ENCODE data around the gene ARFGAP3. TPM values are rescaled to one million over a fixed set of nuclear protein-coding genes. Genes with fewer than 3 reads are reported as not detected.

Gene ARFGAP3
- total RNA-seq, 4 donors from 2014 or later: 36.9 to 78.6 (median 52.0) TPM

DNA sequence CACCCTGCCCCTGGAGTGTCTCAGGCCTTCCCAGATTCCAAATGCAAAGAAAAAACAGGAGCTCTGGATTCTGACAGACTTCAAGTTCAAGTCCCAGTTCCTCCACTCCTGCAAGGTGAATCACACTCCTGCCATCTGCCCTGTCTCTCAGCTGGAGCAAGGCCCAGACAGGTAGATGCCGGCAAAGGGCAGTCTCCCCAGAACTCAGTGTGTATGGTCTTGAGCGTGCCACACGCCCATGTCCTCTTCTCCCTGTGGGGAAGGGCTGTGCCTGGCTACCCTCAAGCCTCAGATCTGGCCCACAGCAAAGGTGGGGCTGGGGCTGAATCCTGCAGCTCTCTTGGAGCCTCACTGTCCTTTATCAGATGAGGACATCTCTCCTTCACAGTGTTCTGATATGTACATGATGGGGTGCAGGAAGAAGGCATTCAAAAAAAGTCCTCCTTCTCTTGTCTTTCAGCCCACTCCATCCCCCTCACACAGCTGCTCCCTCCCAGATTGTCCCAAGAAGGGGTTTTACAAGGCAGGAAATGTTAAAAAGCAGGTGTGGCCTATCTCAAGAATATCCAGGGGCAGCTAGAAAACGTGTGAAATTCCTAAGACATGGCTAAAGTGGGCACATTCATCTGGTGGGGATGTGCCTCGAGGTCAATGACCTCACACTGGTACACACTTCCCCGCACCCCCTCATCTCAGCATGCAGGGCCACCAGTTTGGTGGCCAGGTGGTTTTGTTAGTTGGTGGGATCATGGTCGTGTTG is 27.7 kb upstream of the ARFGAP3 start:
- 75 to 76% methylated on average over 4 to 7 of the region's 7 CpGs for WGBS, 2 donors

DNA sequence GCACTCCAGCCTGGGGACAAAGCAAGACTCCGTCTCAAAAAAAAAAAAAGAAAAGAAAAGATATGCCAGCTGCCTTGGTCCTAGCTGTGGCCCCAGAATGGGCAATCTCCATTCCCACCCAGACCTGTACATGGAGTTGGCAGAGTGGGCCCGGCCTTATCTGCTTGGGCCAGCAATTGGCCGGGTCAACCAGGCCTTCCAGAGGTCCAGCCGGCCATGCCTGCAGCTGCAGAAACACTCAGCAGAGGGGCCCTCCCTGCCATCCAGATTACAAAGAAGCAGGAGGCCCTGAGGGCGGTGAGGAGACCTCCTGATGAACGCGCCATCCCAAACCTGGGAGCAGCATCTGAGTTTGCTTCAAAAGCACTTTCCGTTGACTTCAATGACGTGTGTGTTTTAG is 26.9 kb upstream of the ARFGAP3 start:
- no peak for DNase-seq (ENCODE audit: low spot score in 2 of 2)
- 90 to 93% methylated on average over 6 to 9 of the region's 9 CpGs for WGBS, 2 donors
- TF ChIP-seq POLR2A (IDR thresholded peaks at IDR 0.05) (no peak), EP300 (IDR thresholded peaks at IDR 0.05) (no peak)
- TF ChIP-seq, protein P1, sequence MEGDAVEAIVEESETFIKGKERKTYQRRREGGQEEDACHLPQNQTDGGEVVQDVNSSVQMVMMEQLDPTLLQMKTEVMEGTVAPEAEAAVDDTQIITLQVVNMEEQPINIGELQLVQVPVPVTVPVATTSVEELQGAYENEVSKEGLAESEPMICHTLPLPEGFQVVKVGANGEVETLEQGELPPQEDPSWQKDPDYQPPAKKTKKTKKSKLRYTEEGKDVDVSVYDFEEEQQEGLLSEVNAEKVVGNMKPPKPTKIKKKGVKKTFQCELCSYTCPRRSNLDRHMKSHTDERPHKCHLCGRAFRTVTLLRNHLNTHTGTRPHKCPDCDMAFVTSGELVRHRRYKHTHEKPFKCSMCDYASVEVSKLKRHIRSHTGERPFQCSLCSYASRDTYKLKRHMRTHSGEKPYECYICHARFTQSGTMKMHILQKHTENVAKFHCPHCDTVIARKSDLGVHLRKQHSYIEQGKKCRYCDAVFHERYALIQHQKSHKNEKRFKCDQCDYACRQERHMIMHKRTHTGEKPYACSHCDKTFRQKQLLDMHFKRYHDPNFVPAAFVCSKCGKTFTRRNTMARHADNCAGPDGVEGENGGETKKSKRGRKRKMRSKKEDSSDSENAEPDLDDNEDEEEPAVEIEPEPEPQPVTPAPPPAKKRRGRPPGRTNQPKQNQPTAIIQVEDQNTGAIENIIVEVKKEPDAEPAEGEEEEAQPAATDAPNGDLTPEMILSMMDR (IDR thresholded peaks at IDR 0.05): no peak
- peaks cover 0 to 10% (median under 1%) of the 10 kb centered on the region in 4 donors for H3K4me1 ChIP-seq
- H3K4me3 ChIP-seq: no peak overlapping the region
- no peaks in the 10 kb centered on the region for H3K27me3 ChIP-seq
- no peaks in the 10 kb centered on the region for H3K9me3 ChIP-seq
- H3K36me3 ChIP-seq: peaks cover 0 to 100% (median 25%) of the 10 kb centered on the region in 3 donors
- H3K27ac ChIP-seq: no peak overlapping the region

More for the DNA sequence above, 27.7 kb upstream of the ARFGAP3 start:
- peaks cover 0 to 11% (median 4%) of the 10 kb centered on the region in 4 donors for H3K4me1 ChIP-seq
- no peak overlapping the region for H3K4me3 ChIP-seq
- H3K36me3 ChIP-seq: peaks cover 0 to 99% (median 25%) of the 10 kb centered on the region in 3 donors
- H3K27me3 ChIP-seq: no peaks in the 10 kb centered on the region
- DNase-seq (ENCODE audit: low spot score in 2 of 2): no peak
- no peaks in the 10 kb centered on the region for H3K9me3 ChIP-seq
- TF ChIP-seq EP300 (IDR thresholded peaks at IDR 0.05) (no peak), POLR2A (IDR thresholded peaks at IDR 0.05) (no peak)
- TF ChIP-seq, protein P1 (IDR thresholded peaks at IDR 0.05): no peak
- no peak overlapping the region for H3K27ac ChIP-seq

DNA sequence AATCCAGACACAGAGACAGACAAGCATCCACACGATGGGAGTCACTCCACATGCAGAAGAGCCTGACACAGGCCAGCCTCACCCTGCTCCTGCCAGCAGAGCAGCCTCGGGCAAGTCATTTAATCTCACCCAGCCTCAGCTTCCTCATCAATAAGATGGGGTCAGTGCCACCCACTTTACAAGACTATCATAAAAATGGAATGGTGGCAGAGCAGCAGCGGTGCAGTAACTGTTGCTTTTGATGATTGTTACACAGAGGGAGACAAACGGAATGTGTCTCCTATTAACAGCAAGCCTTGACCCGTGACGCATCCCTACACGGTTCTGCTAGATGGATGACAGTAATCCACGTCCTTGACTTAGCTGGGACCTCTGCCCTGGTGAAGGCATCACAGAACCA is 26.0 kb upstream of the ARFGAP3 start:
- Histone ChIP-seq H3K27ac (no peak overlapping the region), H3K4me1 (peaks cover 0 to 1% (median 0%) of the 10 kb centered on the region in 4 donors), H3K27me3 (no peaks in the 10 kb centered on the region), H3K4me3 (no peak overlapping the region), H3K36me3 (peaks cover 0 to 100% (median 28%) of the 10 kb centered on the region in 3 donors), H3K9me3 (no peaks in the 10 kb centered on the region)
- TF ChIP-seq EP300 (IDR thresholded peaks at IDR 0.05) (no peak), POLR2A (IDR thresholded peaks at IDR 0.05) (no peak)
- TF ChIP-seq, protein P1 (IDR thresholded peaks at IDR 0.05): no peak
- WGBS, 2 donors: 83 to 84% methylated on average over 8 of the region's 8 CpGs
- no peak for DNase-seq (ENCODE audit: low spot score in 2 of 2)

DNA sequence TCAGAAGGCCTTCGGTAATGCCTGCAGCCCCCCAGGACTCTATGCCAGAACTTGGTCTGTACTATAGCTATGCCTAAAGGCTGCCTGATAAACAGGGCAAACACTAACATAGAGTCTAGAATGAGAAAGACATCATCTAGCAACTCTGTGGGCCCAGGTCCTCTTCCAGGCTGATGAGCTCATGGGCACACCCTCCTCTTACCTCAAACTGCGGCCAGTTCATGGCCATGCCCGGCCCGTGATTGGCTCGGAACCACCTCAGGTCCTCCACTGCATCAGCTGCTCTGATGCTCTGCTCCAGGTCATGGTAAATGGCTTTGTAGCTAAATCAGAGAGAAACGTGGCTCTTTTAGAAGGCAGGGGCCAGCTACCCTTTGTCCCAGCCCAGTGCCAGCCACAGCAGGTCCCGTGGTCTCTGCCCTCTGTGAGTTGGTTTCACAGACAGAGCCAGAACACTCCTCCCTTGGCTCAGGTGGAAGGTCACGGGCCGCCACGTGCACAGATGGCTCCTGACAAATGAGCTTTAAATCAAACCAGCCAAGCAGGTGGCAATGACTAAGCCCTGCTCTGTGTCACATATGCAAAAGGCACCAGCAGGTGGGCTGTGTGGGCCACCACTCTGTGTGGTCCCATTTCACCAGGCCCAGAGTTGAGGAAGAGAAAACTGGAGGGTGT is 25.0 kb upstream of the ARFGAP3 start:
- Histone ChIP-seq H3K9me3 (no peaks in the 10 kb centered on the region), H3K27me3 (no peaks in the 10 kb centered on the region), H3K36me3 (peaks cover 0 to 100% (median 30%) of the 10 kb centered on the region in 3 donors), H3K4me1 (no peaks in the 10 kb centered on the region), H3K4me3 (no peak overlapping the region), H3K27ac (no peak overlapping the region)
- DNase-seq (ENCODE audit: low spot score in 2 of 2): no peak
- WGBS, 2 donors: 78 to 80% methylated on average over 8 to 10 of the region's 10 CpGs
- TF ChIP-seq POLR2A (IDR thresholded peaks at IDR 0.05) (no peak), EP300 (IDR thresholded peaks at IDR 0.05) (no peak)
- TF ChIP-seq, protein P1 (IDR thresholded peaks at IDR 0.05): no peak

DNA sequence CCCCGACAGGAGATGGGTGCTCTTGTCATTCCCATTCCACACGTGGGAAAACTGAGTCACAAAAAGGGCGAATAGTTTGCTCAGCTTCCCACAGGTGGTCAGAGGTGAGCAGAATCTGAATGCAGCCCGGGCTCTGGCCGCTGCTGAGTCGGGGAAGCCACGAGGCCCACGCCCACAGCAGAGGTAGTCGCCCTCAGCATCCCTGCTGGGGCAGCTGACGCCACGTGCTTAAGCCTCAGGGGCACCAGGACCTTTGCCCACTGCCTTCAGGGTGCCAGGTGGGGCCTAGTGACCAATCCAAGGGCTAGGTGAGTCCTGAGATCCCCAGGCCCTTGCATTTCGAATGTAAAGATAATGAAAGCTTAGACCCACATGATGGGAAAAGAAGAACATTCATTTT is 24.2 kb upstream of the ARFGAP3 start:
- Histone ChIP-seq H3K36me3 (peaks cover 0 to 100% (median 30%) of the 10 kb centered on the region in 3 donors), H3K27ac (no peak overlapping the region), H3K4me1 (no peaks in the 10 kb centered on the region), H3K9me3 (no peaks in the 10 kb centered on the region), H3K4me3 (no peak overlapping the region), H3K27me3 (no peaks in the 10 kb centered on the region)
- DNase-seq (ENCODE audit: low spot score in 2 of 2): no peak
- TF ChIP-seq, protein P1 (IDR thresholded peaks at IDR 0.05): no peak
- 83 to 85% methylated on average over 8 to 9 of the region's 12 CpGs for WGBS, 2 donors

Measured in tibial nerve (tissue), 4 donors.